K562 (cell line): Measurements from ENCODE around the gene ARPC4. TPM values are rescaled to one million over a fixed set of nuclear protein-coding genes. Genes with fewer than 3 reads are reported as not detected.

Experiments used
- ARHGAP35 ChIP-seq: fragments of 450-650 bp; IDR thresholded peaks from 2 replicates; pipeline ENCODE4 v1.6.1; 2018; ENCODE audit not compliant: partially characterized antibody
- ATF7 ChIP-seq: fragments of 450-650 bp; IDR thresholded peaks from 2 replicates; pipeline ENCODE4 v1.7.1; 2014; ENCODE audit warnings: mild to moderate bottlenecking, moderate library complexity
- DPF2 ChIP-seq: fragments of 450-650 bp; IDR thresholded peaks from 2 replicates; pipeline ENCODE4 v1.6.1; 2016
- EGR1 ChIP-seq: fragments of 450-650 bp; conservative IDR thresholded peaks from 2 replicates; pipeline ENCODE4 v1.6.1; 2017; ENCODE audit warnings: mild to moderate bottlenecking
- ERF ChIP-seq: fragments of 450-650 bp; formaldehyde crosslinking; IDR thresholded peaks from 2 replicates; pipeline ENCODE4 v1.4.0; 2020; ENCODE audit warnings: mild to moderate bottlenecking, mixed read lengths
- ETV1 ChIP-seq: fragments of 450-650 bp; conservative IDR thresholded peaks from 2 replicates; pipeline ENCODE4 v1.6.1; 2016; ENCODE audit warnings: missing genetic modification characterization, control low read depth, low read depth, missing compliant biosample characterization
- FOXJ3 ChIP-seq: sonication (generic); formaldehyde crosslinking; IDR thresholded peaks from 2 replicates; pipeline ENCODE4 v1.4.0; 2020; ENCODE audit warnings: mild to moderate bottlenecking, missing genetic modification reagents
- FOXP1 ChIP-seq: sonication (generic); formaldehyde crosslinking; IDR thresholded peaks from 2 replicates; pipeline ENCODE4 v1.8.0; 2022; ENCODE audit warnings: mild to moderate bottlenecking, missing genetic modification reagents
- GATAD2A ChIP-seq: fragments of 450-650 bp; IDR thresholded peaks from 2 replicates; pipeline ENCODE4 v1.6.1; 2017
- HCFC1 ChIP-seq: IDR thresholded peaks from 2 replicates; pipeline ENCODE4 v1.6.1; 2012; ENCODE audit warnings: low read depth, low read length, improper control_type of control experiment
- KAT8 ChIP-seq: fragments of 450-650 bp; IDR thresholded peaks from 2 replicates; pipeline ENCODE4 v1.6.1; 2016; ENCODE audit warnings: low read depth, mild to moderate bottlenecking
- KDM4B ChIP-seq, 2 experiments: fragments of 450-650 bp in 1 of 2; sonication (generic) in 1 of 2; IDR thresholded peaks; 2 replicates each; pipeline ENCODE4 v1.6.1; 2016 to 2017; ENCODE audit warnings: borderline replicate concordance in 2 of 2, antibody characterized with exemption in 1 of 2, low read depth in 1 of 2, mild to moderate bottlenecking in 1 of 2
- MAFF ChIP-seq: IDR thresholded peaks from 2 replicates; pipeline ENCODE4 v1.6.1; 2012; ENCODE audit warnings: low read length, improper control_type of control experiment
- MECOM ChIP-seq: fragments of 250-450 bp; sonication (Bioruptor Pico); IDR thresholded peaks from 2 replicates; pipeline ENCODE4 v1.8.0; 2022; ENCODE audit warnings: inconsistent platforms
- RB1 ChIP-seq: fragments of 450-650 bp; IDR thresholded peaks from 2 replicates; pipeline ENCODE4 v1.6.1; 2017; ENCODE audit warnings: low read depth, mild to moderate bottlenecking
- SP1 ChIP-seq: sonication (generic); formaldehyde crosslinking; IDR thresholded peaks from 2 replicates; pipeline ENCODE4 v1.8.1; 2022; ENCODE audit warnings: mild to moderate bottlenecking, missing genetic modification reagents
- TAF1 ChIP-seq: IDR thresholded peaks from 2 replicates; pipeline ENCODE4 v1.6.1; 2011; ENCODE audit warnings: mild to moderate bottlenecking, low read length, moderate library complexity; ENCODE audit not compliant: insufficient read depth, control insufficient read depth, severe bottlenecking; ENCODE audit errors: extremely low read depth
- TAF15 ChIP-seq: fragments of 200-400 bp; formaldehyde crosslinking; IDR thresholded peaks from 2 replicates; pipeline ENCODE4 v1.6.1; 2017; ENCODE audit warnings: mild to moderate bottlenecking, low read depth, low read length, moderate library complexity
- TOE1 ChIP-seq, 2 experiments: fragments of 450-650 bp in 1 of 2; sonication (generic) in 1 of 2; formaldehyde crosslinking in 1 of 2; IDR thresholded peaks; 2 replicates each; pipeline versions ENCODE4 v1.7.1 to v1.8.0; 2016 to 2022; ENCODE audit warnings: borderline replicate concordance in 2 of 2, mild to moderate bottlenecking in 2 of 2, antibody characterized with exemption in 1 of 2, inconsistent platforms in 1 of 2, low read depth in 1 of 2, missing genetic modification reagents in 1 of 2, moderate library complexity in 1 of 2
- ZBTB17 ChIP-seq: fragments of 450-650 bp; formaldehyde crosslinking; IDR thresholded peaks from 2 replicates; pipeline ENCODE4 v1.4.0; 2020; ENCODE audit warnings: mild to moderate bottlenecking
- ZNF551 ChIP-seq: fragments of 250-450 bp; sonication (Bioruptor Pico); IDR thresholded peaks from 2 replicates; pipeline ENCODE4 v1.5.0; 2021; ENCODE audit warnings: mild to moderate bottlenecking, moderate library complexity
- polyA plus RNA-seq, 8 experiments: library from polyadenylated mRNA; depleted of rRNA in 4 of 8; stranded (reverse) in 5 of 8; unstranded in 3 of 8; fragments of >200 nt; fragmentation: Nextera tagmentation in 2 of 8; fragmentation: Illumina TruSeq in 1 of 8; extraction: Ambion mirVana in 2 of 8; extraction: Trizol in 1 of 8; gene quantifications; 2 replicates each; pipeline versions ENCODE4 v1.2.1 to v1.2.3, GENCODE V29; 2011 to 2014; ENCODE audit warnings: inconsistent platforms in 1 of 8, missing spikeins in 1 of 8
- total RNA-seq, 7 experiments: library from RNA; depleted of rRNA in 6 of 7; stranded (reverse); fragments of >200 nt in 6 of 7; fragmentation: Illumina TruSeq in 2 of 7; extraction: Trizol in 2 of 7; gene quantifications; 2 replicates each; pipeline versions ENCODE4 v1.2.1 to v1.2.3, GENCODE V29; 2011 to 2021; ENCODE audit warnings: low replicate concordance in 1 of 7
- TF ChIP-seq, protein P1 (sequence below): fragments of 450-650 bp; IDR thresholded peaks from 2 replicates; pipeline ENCODE4 v1.6.1; 2017; ENCODE audit warnings: antibody characterized with exemption
- TF ChIP-seq, protein P2 (sequence below): fragments of 200-800 bp; sonication (Bioruptor generic); IDR thresholded peaks from 2 replicates; pipeline ENCODE4 v1.6.1; 2017; ENCODE audit warnings: missing genetic modification characterization, missing compliant biosample characterization

Gene ARPC4
- total and polyA plus RNA-seq, 9 of the 15 experiments (the other 6 are each of a cell fraction or from before 2014, with no cell fraction given), result 20.1 to 153 (median 119) TPM

DNA sequence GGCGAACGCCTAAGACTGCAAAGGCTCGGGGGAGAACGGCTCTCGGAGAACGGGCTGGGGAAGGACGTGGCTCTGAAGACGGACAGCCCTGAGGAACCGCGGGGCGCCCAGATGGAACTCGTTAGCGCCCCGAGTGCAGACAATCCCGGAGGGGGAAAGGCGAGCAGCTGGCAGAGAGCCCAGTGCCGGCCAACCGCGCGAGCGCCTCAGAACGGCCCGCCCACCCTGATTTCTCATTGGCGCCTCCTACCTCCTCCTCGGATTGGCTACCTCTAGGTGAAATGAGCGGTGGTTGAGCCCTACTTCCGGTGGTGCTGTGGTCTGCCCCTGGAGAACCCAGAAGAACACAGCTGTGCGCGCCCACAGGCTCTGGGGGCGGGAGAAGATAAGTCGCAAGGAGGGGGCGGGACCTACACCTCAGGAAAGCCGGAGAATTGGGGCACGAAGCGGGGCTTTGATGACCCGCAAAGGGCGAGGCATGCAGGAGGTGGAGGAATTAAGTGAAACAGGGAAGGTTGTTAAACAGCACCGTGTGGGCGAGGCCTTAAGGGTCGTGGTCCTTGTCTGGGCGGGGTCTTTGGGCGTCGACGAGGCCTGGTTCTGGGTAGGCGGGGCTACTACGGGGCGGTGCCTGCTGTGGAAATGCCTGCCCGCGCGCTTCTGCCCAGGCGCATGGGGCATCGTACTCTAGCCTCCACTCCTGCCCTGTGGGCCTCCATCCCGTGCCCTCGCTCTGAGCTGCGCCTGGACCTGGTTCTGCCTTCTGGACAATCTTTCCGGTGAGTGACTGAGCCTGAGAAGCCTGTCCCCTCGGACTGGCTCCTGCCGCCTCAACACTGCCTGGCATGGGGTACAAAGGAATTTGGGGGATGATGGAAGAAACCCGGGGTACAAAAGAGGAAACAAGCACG, 43.0 kb upstream of the ARPC4 start, which contains the start of gene OGG1 (continued):
- TF ChIP-seq TAF15, result no peak
- TF ChIP-seq DPF2, result peak; percentile 82
- TF ChIP-seq SP1, result peak; percentile 96
- TF ChIP-seq ARHGAP35, result no peak
- peak; percentile 92 for TF ChIP-seq ETV1 (tag)
- TF ChIP-seq HCFC1, result peak; percentile 52
- peak; percentile 46; the same call in 1 of the 2 replicates for TF ChIP-seq FOXP1 (CRISPR knock-in tag)
- peak; percentile 83 for TF ChIP-seq TAF1
- peak; percentile 9; the same call in 1 of the 2 replicates for TF ChIP-seq ZBTB17 (CRISPR knock-in tag)
- TF ChIP-seq, protein P1, sequence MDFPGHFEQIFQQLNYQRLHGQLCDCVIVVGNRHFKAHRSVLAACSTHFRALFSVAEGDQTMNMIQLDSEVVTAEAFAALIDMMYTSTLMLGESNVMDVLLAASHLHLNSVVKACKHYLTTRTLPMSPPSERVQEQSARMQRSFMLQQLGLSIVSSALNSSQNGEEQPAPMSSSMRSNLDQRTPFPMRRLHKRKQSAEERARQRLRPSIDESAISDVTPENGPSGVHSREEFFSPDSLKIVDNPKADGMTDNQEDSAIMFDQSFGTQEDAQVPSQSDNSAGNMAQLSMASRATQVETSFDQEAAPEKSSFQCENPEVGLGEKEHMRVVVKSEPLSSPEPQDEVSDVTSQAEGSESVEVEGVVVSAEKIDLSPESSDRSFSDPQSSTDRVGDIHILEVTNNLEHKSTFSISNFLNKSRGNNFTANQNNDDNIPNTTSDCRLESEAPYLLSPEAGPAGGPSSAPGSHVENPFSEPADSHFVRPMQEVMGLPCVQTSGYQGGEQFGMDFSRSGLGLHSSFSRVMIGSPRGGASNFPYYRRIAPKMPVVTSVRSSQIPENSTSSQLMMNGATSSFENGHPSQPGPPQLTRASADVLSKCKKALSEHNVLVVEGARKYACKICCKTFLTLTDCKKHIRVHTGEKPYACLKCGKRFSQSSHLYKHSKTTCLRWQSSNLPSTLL, result peak; percentile 92
- peak in 1 of 2 experiments; percentile 35; a peak in 1 of 4 replicates for TF ChIP-seq KDM4B (IDR thresholded peaks at IDR 0.05; ENCODE audit: borderline replicate concordance in 2 of 2, low read depth in 1 of 2)
- peak; percentile 81 for TF ChIP-seq GATAD2A
- no peak for TF ChIP-seq MAFF
- TF ChIP-seq EGR1, result peak; percentile 99
- no peak for TF ChIP-seq MECOM (CRISPR knock-in tag)
- TF ChIP-seq, protein P2, sequence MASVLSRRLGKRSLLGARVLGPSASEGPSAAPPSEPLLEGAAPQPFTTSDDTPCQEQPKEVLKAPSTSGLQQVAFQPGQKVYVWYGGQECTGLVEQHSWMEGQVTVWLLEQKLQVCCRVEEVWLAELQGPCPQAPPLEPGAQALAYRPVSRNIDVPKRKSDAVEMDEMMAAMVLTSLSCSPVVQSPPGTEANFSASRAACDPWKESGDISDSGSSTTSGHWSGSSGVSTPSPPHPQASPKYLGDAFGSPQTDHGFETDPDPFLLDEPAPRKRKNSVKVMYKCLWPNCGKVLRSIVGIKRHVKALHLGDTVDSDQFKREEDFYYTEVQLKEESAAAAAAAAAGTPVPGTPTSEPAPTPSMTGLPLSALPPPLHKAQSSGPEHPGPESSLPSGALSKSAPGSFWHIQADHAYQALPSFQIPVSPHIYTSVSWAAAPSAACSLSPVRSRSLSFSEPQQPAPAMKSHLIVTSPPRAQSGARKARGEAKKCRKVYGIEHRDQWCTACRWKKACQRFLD (CRISPR knock-in tag), result peak; percentile 51; the same call in 1 of the 2 replicates
- peak; percentile 66 for TF ChIP-seq RB1
- no peak for TF ChIP-seq KAT8
- TF ChIP-seq ATF7, result peak; percentile 92
- TF ChIP-seq ZNF551 (CRISPR knock-in tag), result no peak
- TF ChIP-seq FOXJ3 (CRISPR knock-in tag), result no peak
- 0 out of 2 replicates have a peak, but pooled peaks have one; percentile 31 for TF ChIP-seq ERF (CRISPR knock-in tag)
- peak; percentile 53; the same call in 1 of the 2 replicates for TF ChIP-seq TOE1 (IDR thresholded peaks at IDR 0.05; ENCODE audit: borderline replicate concordance)
- TF ChIP-seq TOE1 (CRISPR knock-in tag; IDR thresholded peaks at IDR 0.05; ENCODE audit: borderline replicate concordance, low read depth), result no peak
